Measurements from ENCODE around the gene MRPS21. TPM values are rescaled to one million over a fixed set of nuclear protein-coding genes. Genes with fewer than 3 reads are reported as not detected.

MRPS21 gene
- total and polyA plus RNA-seq, 2 of the 8 experiments (the other 6 are each of a cell fraction or from before 2014, with no cell fraction given) = 81.9 to 99.8 TPM

DNA sequence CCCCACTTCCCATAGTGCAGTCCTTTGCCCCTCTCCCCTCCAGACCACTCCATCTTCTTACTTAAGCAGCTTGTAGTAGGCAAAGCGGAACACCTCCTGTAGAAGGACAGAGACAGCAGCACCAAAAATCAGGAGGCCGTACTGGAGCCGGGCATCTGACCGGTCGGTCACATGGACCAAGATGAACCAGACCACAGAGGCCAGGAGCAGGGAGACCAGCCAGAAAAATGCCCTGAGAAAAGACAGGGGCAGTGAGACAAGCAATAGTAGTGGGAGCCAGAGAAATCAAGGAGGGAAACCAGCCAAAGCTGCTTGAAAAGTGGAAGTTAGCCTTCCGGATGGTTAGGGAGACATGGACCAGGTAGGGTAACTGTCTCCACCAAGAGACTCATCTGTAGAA, 25.8 kb upstream of the MRPS21 start:
- Histone ChIP-seq H3K18ac (ENCODE audit: extremely low read depth, low read length) (no peak overlapping the region; the same call in 1 of the 2 replicates), H3K9me3 (ENCODE audit: insufficient read depth in 2 of 2, low read depth in 1 of 2, low read length in 1 of 2) (no peaks in the 10 kb centered on the region), H2BK15ac (ENCODE audit: low read length) (no peak overlapping the region), H4K5ac (ENCODE audit: insufficient read length, low read depth, low read length) (no peak overlapping the region), H4K8ac (ENCODE audit: extremely low read depth, insufficient read depth, low read length) (no peak overlapping the region), H3K36me3 (ENCODE audit: control insufficient read depth in 2 of 4, insufficient read depth in 4 of 4, low read length in 3 of 4) (peaks cover 20 to 41% (median 35%) of the 10 kb centered on the region in 4 experiments), H4K91ac (replicated peaks; ENCODE audit: insufficient read length, low read length) (no peak overlapping the region), H3K27ac (ENCODE audit: low read depth, low read length) (no peak overlapping the region), H2BK120ac (replicated peaks; ENCODE audit: low read depth, low read length) (no peak overlapping the region), H3K4me3 (ENCODE audit: extremely low read depth in 1 of 4, insufficient read depth in 2 of 4, low read depth in 3 of 4, low read length in 4 of 4) (peak overlapping the region; percentile 81 to 99 (median 96)), H3K4ac (replicated peaks; ENCODE audit: insufficient read length, low read depth, low read length) (no peak overlapping the region), H2AK5ac (ENCODE audit: low read depth, low read length) (0 out of 2 replicates have a peak overlapping the region, but pooled peaks have one; percentile 72), H3K27me3 (replicated peaks in 1 of 4; ENCODE audit: control insufficient read depth in 3 of 4, extremely low read depth in 1 of 4, insufficient read depth in 3 of 4, low read length in 3 of 4) (no peaks in the 10 kb centered on the region), H3K23ac (ENCODE audit: insufficient read length) (no peak overlapping the region), H2BK12ac (ENCODE audit: low read depth, low read length) (0 out of 2 replicates have a peak overlapping the region, but pooled peaks have one; percentile 17), H3K9ac (replicated peaks in 1 of 4; ENCODE audit: extremely low read depth in 1 of 4, low read depth in 3 of 4, low read length in 3 of 4) (peak overlapping the region; percentile 56 to 89 (median 84)), H3K4me1 (replicated peaks in 1 of 4; ENCODE audit: control insufficient read depth in 3 of 4, insufficient read depth in 4 of 4, low read length in 3 of 4) (peaks cover 4 to 11% (median 5%) of the 10 kb centered on the region in 4 experiments; a peak in 6 of 7 replicates), H3K4me2 (ENCODE audit: insufficient read depth in 1 of 2, low read depth in 2 of 2, low read length in 2 of 2) (peak overlapping the region; percentile 95 to 100), H2AFZ (ENCODE audit: low read length) (no peak overlapping the region), H3K79me2 (ENCODE audit: control insufficient read depth in 1 of 2, insufficient read depth in 2 of 2, low read length in 2 of 2) (peaks cover 8 to 20% of the 10 kb centered on the region in 2 experiments; a peak in 3 of 4 replicates), H3K23me2 (ENCODE audit: low read depth, low read length) (peaks cover 10% of the 10 kb centered on the region), H2BK20ac (ENCODE audit: low read length) (no peak overlapping the region), H2BK5ac (ENCODE audit: low read depth, low read length) (peak overlapping the region; percentile 80; the same call in 1 of the 2 replicates), H4K20me1 (replicated peaks in 1 of 2; ENCODE audit: control insufficient read depth in 1 of 2, insufficient read depth in 2 of 2, low read length in 2 of 2) (peaks cover 3 to 4% of the 10 kb centered on the region in 2 experiments), H3K14ac (ENCODE audit: insufficient read length) (no peak overlapping the region), H3K56ac (replicated peaks; ENCODE audit: insufficient read length, low read depth, low read length) (no peak overlapping the region), H3K79me1 (ENCODE audit: low read depth, low read length) (peaks cover 11% of the 10 kb centered on the region; the same call in 1 of the 2 replicates)
- WGBS, 2 experiments (ENCODE audit: extremely low coverage in 1 of 2, insufficient coverage in 1 of 2, insufficient read length in 1 of 2, insufficient replicate concordance in 2 of 2, low coverage in 1 of 2, low lambda C conversion rate in 2 of 2, missing lambda C conversion rate in 1 of 2) = 62% methylated on average over 6 of the region's 6 CpGs; no CpG with 5 or more reads in 1 of the 2 experiments
- POLR2A ChIA-PET (ENCODE audit: partially characterized antibody) = interaction anchor here (0.8 to 6.5 kb wide), 6 partner anchors 9 to 96 kb away, joined by 3 to 114 read pairs (median 7); partner anchors contain the start of genes CA14, CIART and RPRD2
- FAIRE-seq (no peak), DNase-seq (ENCODE audit: low read depth in 1 of 2, low spot score in 2 of 2) (no peak)
- CTCF ChIA-PET (ENCODE audit: partially characterized antibody) = interaction anchor here (16.5 kb wide), 1 partner anchor 12 kb away, joined by 326 read pairs; the partner anchor contains the start of gene CA14
- TF ChIP-seq HDAC6 (IDR thresholded peaks at IDR 0.05; ENCODE audit: low read depth, low read length) = no peak
- TF ChIP-seq, protein P1, sequence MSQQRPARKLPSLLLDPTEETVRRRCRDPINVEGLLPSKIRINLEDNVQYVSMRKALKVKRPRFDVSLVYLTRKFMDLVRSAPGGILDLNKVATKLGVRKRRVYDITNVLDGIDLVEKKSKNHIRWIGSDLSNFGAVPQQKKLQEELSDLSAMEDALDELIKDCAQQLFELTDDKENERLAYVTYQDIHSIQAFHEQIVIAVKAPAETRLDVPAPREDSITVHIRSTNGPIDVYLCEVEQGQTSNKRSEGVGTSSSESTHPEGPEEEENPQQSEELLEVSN (IDR thresholded peaks at IDR 0.05) = no peak
- TF ChIP-seq HDAC2 (IDR thresholded peaks at IDR 0.05; ENCODE audit: borderline replicate concordance in 1 of 2, low read depth in 2 of 2, low read length in 2 of 2) = no peak
- no peak for TF ChIP-seq POLR2A (IDR thresholded peaks at IDR 0.05; ENCODE audit: control extremely low read depth in 1 of 2, low read depth in 2 of 2, low read length in 2 of 2)
- TF ChIP-seq GTF2F1 (IDR thresholded peaks at IDR 0.05; ENCODE audit: borderline replicate concordance, low read depth, low read length) = no peak
- TF ChIP-seq, protein P2, sequence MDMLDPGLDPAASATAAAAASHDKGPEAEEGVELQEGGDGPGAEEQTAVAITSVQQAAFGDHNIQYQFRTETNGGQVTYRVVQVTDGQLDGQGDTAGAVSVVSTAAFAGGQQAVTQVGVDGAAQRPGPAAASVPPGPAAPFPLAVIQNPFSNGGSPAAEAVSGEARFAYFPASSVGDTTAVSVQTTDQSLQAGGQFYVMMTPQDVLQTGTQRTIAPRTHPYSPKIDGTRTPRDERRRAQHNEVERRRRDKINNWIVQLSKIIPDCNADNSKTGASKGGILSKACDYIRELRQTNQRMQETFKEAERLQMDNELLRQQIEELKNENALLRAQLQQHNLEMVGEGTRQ (IDR thresholded peaks at IDR 0.05; ENCODE audit: low read length) = no peak
- no peak for TF ChIP-seq BACH1 (IDR thresholded peaks at IDR 0.05; ENCODE audit: low read length)
- TF ChIP-seq, protein P3, sequence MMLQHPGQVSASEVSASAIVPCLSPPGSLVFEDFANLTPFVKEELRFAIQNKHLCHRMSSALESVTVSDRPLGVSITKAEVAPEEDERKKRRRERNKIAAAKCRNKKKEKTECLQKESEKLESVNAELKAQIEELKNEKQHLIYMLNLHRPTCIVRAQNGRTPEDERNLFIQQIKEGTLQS (IDR thresholded peaks at IDR 0.05; ENCODE audit: insufficient read depth, low read depth, low read length) = no peak
- TF ChIP-seq SP2 (IDR thresholded peaks at IDR 0.05; ENCODE audit: low read length) = no peak
- no peak for TF ChIP-seq SP4 (IDR thresholded peaks at IDR 0.05; ENCODE audit: low read length)
- no peak for TF ChIP-seq SAP30 (IDR thresholded peaks at IDR 0.05; ENCODE audit: insufficient read depth, insufficient replicate concordance, low read length)

Measured in H1 (cell line).